Cerebellar cortex (tissue), 1 donor: ENCODE measurements around the gene TMSB15B.
"Not testable (repeated sequence)": the region's sequence is repeated elsewhere in the genome, so short reads cannot be mapped to it uniquely, and the experiment has no call there.

Source experiments
- DNase-seq: peaks from one replicate; pipeline ENCODE4 v3.0.0-alpha.2; 2015; ENCODE audit warnings: low spot score

Gene TMSB15B

GRCh38 chrX:103962411-103963278 is at the start of gene TMSB15B:
Gene TMSB15B (plus strand): TSS chrX:103962627.
- not testable (repeated sequence) for DNase-seq

- DNase-seq = no peak
These were observed 48.9 kb upstream of the TMSB15B start for GRCh38 chrX:103913356-103914020.

- peak; percentile 80 for DNase-seq
These were observed 44.4 kb upstream of the TMSB15B start for GRCh38 chrX:103918050-103918449.

- peak; percentile 71 for DNase-seq
These were observed 43.7 kb upstream of the TMSB15B start for GRCh38 chrX:103918571-103919269.

- DNase-seq = peak; percentile 50
These were observed 43.2 kb upstream of the TMSB15B start for GRCh38 chrX:103919270-103919637.

- DNase-seq = peak; percentile 8
These were observed 41.9 kb upstream of the TMSB15B start for GRCh38 chrX:103920515-103920914.

DNA sequence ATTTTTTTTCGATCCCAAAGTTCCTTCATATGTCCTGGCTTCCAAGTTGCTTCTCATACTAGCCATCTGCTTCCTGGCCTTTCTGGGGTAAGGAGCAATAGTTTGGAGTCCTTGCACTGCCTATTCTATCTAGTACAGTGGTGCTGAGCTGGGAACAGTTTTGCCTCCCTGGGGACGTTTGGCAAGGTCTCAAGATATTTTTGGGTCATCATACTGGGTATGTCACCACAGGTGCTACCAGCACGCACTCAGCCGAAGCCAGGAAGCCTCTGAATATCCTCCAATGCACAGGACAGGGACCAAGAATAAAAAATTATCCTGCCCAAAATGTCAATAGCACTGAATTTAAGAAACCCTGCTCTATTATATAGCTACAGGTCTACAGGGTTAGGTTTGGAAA is 35.4 kb upstream of the TMSB15B start:
- DNase-seq = peak; percentile 5

DNA sequence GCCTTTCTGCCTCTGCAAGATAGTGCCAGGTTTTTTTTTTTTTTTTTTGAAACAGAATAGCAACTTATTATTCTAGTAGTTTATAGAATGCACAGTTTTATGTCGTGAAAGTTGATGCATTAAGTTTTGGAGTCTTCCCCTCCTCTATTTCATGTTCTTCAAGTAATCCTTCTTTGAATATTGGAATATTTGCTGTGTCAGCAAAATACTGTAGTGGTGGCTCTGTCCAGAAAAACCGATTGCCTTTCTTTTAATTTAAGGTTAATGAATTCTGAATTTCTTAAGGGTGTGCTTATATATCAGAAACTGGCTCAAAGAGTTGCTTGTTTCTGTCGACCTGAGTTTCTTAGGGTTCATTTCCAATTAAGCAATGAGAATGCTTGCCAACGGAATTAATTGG is 34.8 kb upstream of the TMSB15B start:
- no peak for DNase-seq

GRCh38 chrX:103932133-103932532 is 30.3 kb upstream of the TMSB15B start:
- no peak for DNase-seq

GRCh38 chrX:103940257-103940656 is 22.2 kb upstream of the TMSB15B start:
- not testable (repeated sequence) for DNase-seq

- peak; percentile 61 for DNase-seq
These were observed 21.0 kb upstream of the TMSB15B start for GRCh38 chrX:103941201-103941975.

- DNase-seq = no peak
These were observed 12.9 kb upstream of the TMSB15B start for GRCh38 chrX:103949506-103949905.

- DNase-seq = no peak
These were observed 9.1 kb upstream of the TMSB15B start for GRCh38 chrX:103953353-103953752.

GRCh38 chrX:103954259-103954658 is 8.2 kb upstream of the TMSB15B start:
- no peak for DNase-seq

- DNase-seq = not testable (repeated sequence)
These were observed 1.8 kb upstream of the TMSB15B start for GRCh38 chrX:103960599-103960998.

- DNase-seq = not testable (repeated sequence)
These were observed 21.1 kb downstream of the TMSB15B start for GRCh38 chrX:103983508-103983907.

- no peak for DNase-seq
These were observed 36.8 kb downstream of the TMSB15B start for GRCh38 chrX:103999234-103999633.

DNA sequence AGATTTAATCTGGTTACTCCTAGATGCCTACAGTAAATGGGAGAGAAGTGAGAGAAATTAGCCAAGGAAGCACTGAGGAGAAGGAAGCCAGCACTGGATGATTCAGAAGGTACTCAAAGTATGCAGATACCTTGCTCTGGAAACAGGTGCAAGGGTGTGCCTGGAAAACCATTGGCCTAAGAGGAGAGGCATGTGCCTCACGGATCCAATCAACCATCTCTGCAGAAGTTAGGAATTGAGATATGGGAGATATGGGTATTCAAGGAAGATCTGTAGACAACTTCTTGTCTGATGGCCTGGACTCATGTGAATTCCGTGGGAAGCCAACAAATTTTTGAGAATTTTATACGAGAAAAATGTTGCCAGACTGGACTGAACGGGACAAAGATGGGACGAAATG is 46.4 kb downstream of the TMSB15B start:
- DNase-seq = no peak

- DNase-seq = no peak
These were observed 50.7 kb downstream of the TMSB15B start for GRCh38 chrX:104013158-104013557.

- no peak for DNase-seq
These were observed 51.2 kb downstream of the TMSB15B start, which contains the start of gene H2BW1 for GRCh38 chrX:104013606-104014005. Gene H2BW1 (minus strand): TSS chrX:104013708. CDS start chrX:104013576, 132 bp downstream.

GRCh38 chrX:104015576-104015975 is 53.1 kb downstream of the TMSB15B start:
- DNase-seq = not testable (repeated sequence)
